Neural progenitor cell (in vitro differentiated cells): ENCODE data around the gene KDM2A.

Source experiments
- CTCF ChIP-seq: fragments of 200-600 bp; sonication (generic); IDR thresholded peaks from 2 replicates; pipeline ENCODE4 v1.5.1; 2017; ENCODE audit warnings: antibody characterized with exemption, mild to moderate bottlenecking
- EZH2 ChIP-seq: fragments of 200-600 bp; sonication (generic); IDR thresholded peaks from 2 replicates; pipeline ENCODE4 v1.6.1; 2017; ENCODE audit warnings: antibody characterized with exemption, mild to moderate bottlenecking, moderate library complexity
- EZH2phosphoT487 ChIP-seq: fragments of 200-600 bp; sonication (generic); IDR thresholded peaks from 2 replicates; pipeline ENCODE4 v1.6.1; 2017; ENCODE audit warnings: antibody characterized with exemption

DNA sequence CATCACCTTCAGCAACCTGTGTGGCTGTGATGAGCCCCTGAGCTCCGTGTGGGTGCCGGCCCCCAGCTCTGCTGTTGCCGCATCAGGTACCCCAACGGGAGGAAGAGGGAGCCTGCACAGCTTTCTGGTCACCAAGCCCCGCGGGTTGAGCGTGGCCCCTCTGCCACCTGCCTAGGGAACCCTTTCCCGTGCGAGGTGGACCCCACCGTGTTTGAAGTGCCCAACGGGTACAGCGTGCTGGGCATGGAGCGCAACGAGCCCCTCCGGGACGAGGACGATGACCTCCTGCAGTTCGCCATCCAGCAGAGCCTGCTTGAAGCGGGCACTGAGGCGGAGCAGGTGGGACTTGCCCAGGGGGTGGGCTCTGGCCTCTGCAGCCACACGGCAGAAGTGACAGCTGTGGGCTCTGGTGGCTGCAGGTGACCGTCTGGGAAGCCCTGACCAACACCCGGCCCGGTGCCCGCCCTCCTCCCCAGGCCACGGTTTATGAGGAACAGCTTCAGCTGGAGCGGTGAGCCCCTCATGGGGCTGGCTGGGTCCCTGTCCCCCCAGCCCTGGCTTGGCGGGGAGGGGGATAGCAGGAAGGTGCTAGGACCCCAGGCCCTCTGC is 182.4 kb downstream of the KDM2A start:
- no peak for TF ChIP-seq CTCF
- no peak for TF ChIP-seq EZH2
- TF ChIP-seq EZH2phosphoT487: no peak
